Activated gamma-delta T cell treated with Interleukin-2 at 50 U/mL for 16 hours (primary cell): ENCODE measurements around the gene KRTAP22-2.

ENCODE experiments used
- DNase-seq: peaks from one replicate; pipeline ENCODE4 v3.0.0-alpha.2; 2020

The KRTAP22-2 gene

GRCh38 chr21:30590297-30590696 is at the start of gene KRTAP22-2:
Gene KRTAP22-2 (minus strand): TSS chr21:30590397.
- no peak for DNase-seq

DNA sequence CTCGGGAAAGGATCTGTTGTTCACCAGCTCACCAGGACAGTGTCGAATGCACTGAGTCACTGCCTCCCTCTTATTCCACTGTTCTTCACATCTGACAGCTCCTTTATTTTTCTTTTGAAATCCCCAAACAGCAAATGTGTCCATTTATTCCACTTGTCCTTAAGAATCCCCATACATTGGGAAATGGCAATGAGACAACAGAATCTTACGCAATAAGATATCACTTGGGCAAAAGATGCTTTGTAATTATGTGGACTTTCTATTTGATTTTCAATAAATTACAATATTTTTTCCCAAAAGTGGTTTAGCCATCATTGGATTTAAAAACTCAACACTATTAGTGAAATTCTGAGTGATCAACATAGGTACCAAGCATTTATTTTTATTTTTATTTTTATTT is 48.5 kb upstream of the KRTAP22-2 start:
- DNase-seq = no peak

GRCh38 chr21:30634906-30635305 is 44.7 kb upstream of the KRTAP22-2 start, which contains the start of gene KRTAP20-2:
Gene KRTAP20-2 (plus strand): TSS chr21:30635206. CDS start chr21:30635264, 58 bp downstream.
- no peak for DNase-seq

GRCh38 chr21:30629200-30629599 is 39.0 kb upstream of the KRTAP22-2 start:
- no peak for DNase-seq

DNA sequence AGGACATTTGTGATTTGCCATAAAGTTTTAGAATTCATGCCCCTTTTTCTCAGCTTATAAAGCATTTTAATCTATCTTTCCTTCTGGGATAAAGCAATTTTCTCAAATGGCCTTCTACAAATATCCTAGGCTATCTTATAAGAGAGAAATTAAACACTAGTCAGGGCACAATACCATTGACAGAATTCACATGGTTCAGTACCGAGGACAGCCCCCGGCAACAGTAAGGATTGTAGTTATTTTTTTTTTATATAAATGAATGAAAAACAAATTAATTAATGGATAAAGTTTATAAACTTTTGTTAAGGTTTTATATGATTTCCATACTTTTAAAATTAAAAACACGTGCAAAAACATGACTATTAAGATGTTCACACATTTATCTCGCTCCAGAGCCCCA is 37.9 kb upstream of the KRTAP22-2 start:
- no peak for DNase-seq

GRCh38 chr21:30625449-30626165 is 35.4 kb upstream of the KRTAP22-2 start:
- no peak for DNase-seq

GRCh38 chr21:30623362-30623761 is 33.2 kb upstream of the KRTAP22-2 start:
- DNase-seq = no peak

DNA sequence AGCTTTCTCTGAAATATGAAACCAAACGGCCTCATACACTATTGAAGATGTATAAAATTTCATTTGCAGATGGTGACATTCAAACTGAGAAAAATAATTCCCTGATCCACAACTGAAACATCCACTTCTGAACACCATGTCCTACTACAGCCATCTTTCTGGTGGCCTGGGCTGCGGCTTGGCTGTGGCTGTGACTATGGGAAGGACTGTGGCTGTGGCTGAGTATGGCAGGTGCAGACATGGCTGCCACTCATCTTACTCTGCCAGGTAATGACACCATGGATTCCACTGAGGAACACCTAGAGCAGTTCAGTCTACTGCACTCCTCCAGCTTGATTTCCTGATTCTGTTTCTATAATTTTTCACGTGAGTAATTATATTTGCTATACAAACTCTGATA is 30.3 kb upstream of the KRTAP22-2 start, which contains the start of gene KRTAP20-4:
TSS of gene KRTAP20-4 (plus strand) at position 106 of the 400 bp plus-strand sequence.
- no peak for DNase-seq

- no peak for DNase-seq
Measured at GRCh38 chr21:30620080-30620479, 29.9 kb upstream of the KRTAP22-2 start.

GRCh38 chr21:30616125-30616524 is 25.9 kb upstream of the KRTAP22-2 start, which contains the start of gene KRTAP20-1:
Gene KRTAP20-1 (plus strand): TSS chr21:30616425. CDS start chr21:30616455, 30 bp downstream.
- DNase-seq = no peak

GRCh38 chr21:30615199-30615598 is 25.0 kb upstream of the KRTAP22-2 start:
- no peak for DNase-seq

DNA sequence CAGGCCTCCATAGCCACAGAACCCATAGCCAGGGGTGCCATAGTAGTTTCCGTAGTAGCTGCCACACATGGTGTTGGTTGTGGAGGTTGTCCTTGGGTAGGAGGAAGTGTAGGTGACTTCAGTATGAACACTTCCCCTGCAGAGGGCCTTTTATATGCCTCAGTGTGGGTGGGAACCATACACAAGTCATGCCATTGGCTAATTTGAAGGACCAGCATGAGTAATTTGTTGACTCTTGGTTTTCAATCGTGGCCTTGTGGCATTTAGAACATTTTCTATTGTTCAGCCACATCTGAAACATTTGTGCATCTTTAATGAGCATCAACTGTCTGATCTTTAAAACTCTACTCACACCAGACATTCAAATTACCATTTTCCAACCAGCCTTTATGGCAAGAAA is 23.6 kb upstream of the KRTAP22-2 start, which contains the start of gene KRTAP6-1:
TSS of gene KRTAP6-1 (minus strand) at position 95 of the 400 bp plus-strand sequence. CDS start at position 69, 26 bp downstream.
- no peak for DNase-seq

DNA sequence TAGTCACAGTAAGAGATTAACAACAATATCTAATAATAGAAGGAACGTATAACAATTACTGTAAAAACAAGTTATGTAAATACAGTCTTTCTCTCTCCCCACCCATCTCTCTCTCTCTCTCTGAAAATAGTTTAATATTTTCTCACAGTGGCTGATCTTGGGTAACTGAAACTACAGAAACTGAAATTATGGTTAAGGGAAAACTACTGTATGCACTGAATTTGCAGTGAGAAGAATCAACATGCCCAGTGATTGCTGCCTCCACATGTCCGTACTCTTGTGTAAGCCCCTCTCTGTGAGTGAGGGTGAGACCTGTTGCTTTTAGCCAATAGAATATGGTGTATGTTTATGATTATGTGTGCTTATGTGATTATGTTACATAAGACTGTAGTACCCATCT is 21.9 kb upstream of the KRTAP22-2 start:
- no peak for DNase-seq

DNA sequence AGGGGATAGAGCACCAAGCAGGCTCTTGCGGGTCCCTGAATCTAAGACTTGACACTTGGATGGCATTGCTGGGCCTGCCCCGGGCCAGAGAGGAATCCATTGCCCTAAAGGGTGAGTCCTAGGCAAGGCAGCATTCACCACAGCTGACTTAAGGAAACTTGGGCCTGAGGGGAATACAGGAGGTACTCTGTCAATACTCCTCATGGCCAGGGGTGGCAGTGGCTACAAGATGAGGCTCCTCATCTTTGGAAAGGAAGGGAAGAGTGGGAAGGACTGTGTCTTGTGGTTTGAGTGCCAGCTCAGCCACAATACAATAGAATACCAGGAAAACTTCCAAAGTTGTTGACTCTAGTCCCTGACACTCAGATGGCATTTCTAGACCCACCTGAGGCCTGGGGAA is 15.8 kb upstream of the KRTAP22-2 start:
- DNase-seq = no peak

GRCh38 chr21:30600787-30601186 is 10.6 kb upstream of the KRTAP22-2 start, which contains the start of gene KRTAP22-1:
Gene KRTAP22-1 (plus strand): TSS chr21:30601087.
- DNase-seq = no peak

DNA sequence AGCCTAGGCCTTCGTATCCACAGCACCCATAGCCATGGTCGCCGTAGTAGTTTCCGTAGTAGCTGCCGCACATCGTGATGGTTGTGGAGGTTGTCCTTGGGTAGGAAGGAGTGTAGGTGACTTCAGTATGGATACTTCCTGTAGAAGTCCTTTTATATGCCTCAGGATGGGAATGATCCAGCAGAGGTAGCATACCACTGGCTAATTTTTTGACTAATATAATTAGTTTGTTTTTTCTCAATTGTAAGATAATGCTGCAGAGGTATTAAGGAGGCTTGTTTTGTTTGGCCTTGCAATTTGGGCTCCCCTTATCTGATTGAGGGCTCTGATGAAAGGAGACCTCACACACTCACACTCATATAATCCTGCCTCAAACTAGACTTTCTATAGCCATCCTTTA is 8.6 kb upstream of the KRTAP22-2 start, which contains the start of gene KRTAP6-2:
TSS of gene KRTAP6-2 (minus strand) at position 101 of the 400 bp plus-strand sequence. CDS start at position 73, 28 bp downstream.
- DNase-seq = no peak

DNA sequence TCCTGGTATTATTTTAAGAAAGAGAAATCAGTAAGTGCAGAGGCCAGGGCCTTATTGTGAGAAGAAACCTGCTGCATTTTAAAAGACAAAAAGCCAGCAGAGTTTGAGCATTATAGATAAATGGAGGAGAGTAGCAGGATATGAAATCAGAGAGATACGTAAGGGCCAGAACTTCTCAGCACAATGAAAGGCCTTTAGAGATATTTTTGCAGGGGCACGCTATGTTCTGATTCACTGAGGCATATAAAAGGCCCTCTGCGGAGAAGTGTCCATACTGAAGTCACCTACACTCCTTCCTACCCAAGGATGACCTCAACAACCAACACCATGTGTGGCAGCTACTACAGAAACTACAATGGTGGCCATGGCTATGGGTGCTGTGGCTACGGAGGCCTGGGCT is 1.9 kb upstream of the KRTAP22-2 start, which contains the start of gene KRTAP6-3:
TSS of gene KRTAP6-3 (plus strand) at position 301 of the 400 bp plus-strand sequence. CDS start at position 307, 6 bp downstream.
- DNase-seq = no peak

DNA sequence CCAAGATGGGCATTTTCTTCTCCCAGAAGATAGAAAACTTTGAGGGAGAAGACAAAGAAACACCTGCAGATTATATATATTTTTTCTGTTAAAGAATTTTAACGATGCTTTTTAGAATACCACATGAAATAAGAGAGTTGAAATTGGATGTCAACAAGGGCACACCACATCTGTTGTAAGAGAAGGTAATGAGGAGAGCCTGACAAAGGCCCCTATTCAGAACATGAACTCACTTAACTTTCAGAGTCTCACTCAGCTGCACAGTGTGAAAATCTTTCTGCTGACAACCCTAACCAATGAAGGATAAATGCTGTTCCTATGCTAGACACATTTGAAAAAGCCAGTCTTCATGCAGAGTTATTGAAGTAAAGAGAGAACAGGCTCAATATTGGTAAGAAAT is 7.3 kb downstream of the KRTAP22-2 start:
- no peak for DNase-seq

- no peak for DNase-seq
Measured at GRCh38 chr21:30580132-30580531, 10.1 kb downstream of the KRTAP22-2 start.

- no peak for DNase-seq
Measured at GRCh38 chr21:30579346-30579745, 10.9 kb downstream of the KRTAP22-2 start.

DNA sequence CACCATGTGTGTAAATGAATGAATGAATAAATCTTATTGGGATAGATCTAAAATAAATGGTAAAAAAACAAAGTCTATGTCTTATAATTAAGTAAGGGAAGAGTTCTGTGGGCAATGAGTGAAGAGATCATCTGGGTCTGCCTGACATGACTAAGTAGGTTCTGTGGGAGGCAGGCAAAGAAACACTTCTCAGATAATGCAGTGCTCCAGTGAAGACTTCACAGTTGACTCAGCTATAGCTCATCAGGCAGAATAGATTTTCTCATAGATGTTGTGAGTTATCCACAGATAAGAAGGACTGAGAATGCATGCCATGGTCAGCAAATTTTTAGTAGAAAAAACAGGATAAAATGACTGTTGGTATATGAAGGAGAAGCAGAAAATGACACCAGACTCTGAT is 12.4 kb downstream of the KRTAP22-2 start:
- no peak for DNase-seq

DNA sequence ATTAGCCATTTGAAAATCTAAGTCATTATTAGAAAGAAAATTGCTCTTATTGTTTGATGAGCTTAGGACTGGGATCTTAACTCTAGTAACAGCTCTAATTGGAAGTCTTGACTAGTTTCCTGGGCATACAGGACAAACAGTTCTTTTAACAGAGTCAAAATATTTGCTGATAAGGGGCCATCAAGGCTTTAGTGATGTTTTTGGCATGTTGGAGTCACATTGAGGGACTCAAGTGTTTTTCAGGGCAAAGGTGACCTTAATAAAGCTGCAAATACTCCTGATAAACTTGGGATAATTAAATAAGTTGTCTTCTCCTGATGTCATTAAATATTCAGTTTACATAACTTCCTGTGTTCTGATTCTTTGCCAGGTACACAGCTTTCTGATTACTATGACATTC is 22.6 kb downstream of the KRTAP22-2 start:
- no peak for DNase-seq

- no peak for DNase-seq
Measured at GRCh38 chr21:30563630-30564029, 26.6 kb downstream of the KRTAP22-2 start.

GRCh38 chr21:30563072-30563471 is 27.1 kb downstream of the KRTAP22-2 start:
- DNase-seq = no peak
